ENCODE results near the gene HS6ST2. TPM values are rescaled to one million over a fixed set of nuclear protein-coding genes. Genes with fewer than 3 reads are reported as not detected.

Gene HS6ST2
- total RNA-seq, 1 experiment from 2014 or later, result 24.6 TPM

DNA sequence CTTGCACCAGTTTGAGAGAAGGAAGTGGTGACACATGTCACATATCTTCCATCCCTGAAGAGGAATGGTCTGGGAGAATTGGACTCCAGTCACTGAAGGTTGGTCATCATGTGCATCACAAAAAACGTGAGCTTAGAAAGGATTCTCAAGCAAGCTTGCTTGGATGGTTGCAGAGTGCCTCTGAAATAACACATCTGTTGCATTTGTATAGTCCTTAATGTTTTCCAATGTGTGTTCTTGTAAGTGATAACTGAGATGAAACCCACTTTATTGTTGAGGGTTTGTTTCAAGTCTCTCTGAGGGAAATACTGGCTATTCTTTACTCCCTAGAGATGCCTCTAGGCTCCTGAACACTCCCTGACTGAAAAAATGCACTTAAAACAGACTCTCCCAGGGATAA, 285.1 kb downstream of the HS6ST2 start:
- ChIA-PET CTCF (no interaction called here), POLR2A (no interaction called here)
- BruUV-seq (replicated peaks), result no TSS peak

DNA sequence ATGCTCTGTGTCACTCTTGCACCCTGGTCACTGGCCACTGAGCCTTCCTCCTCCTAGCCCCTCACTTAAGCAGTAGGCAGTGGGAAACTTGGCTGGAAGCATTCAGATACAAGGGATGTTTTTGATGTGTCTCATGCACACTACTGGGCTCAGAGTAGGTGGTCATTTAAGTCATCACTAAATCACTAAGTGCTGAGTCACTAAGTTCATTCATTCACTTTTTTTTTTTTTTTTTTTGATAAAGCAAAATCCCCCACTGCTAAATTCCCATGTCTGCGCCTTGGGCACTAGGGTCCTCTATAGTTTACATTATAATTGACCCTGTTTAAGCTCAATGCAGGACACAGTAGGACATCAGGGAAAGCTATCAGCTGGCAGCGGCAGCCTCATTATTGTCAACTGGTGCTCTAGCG, 287.2 kb downstream of the HS6ST2 start:
- Histone ChIP-seq H3K4me1 (ENCODE audit: control insufficient read depth in 1 of 2, insufficient read depth in 2 of 2, low read length in 2 of 2) (no peaks in the 10 kb centered on the region; a peak in 1 of 4 replicates), H3K4me2 (ENCODE audit: low read length) (no peak overlapping the region), H3K4me3 (replicated peaks in 1 of 2; ENCODE audit: low read depth in 1 of 2, low read length in 2 of 2) (no peak overlapping the region), H3K79me2 (ENCODE audit: insufficient read depth, low read length) (no peaks in the 10 kb centered on the region), H3K9me3 (ENCODE audit: control insufficient read depth in 1 of 2, insufficient read depth in 1 of 2, low read depth in 1 of 2, low read length in 2 of 2) (no peaks in the 10 kb centered on the region), H3K9me2 (ENCODE audit: insufficient read depth) (no peaks in the 10 kb centered on the region), H4K20me1 (ENCODE audit: insufficient read depth) (no peaks in the 10 kb centered on the region), H2AFZ (ENCODE audit: low read depth, low read length, poor library complexity, severe bottlenecking) (no peak overlapping the region), H3K9ac (ENCODE audit: low read length) (no peak overlapping the region), H3K36me3 (ENCODE audit: control insufficient read depth in 1 of 2, insufficient read depth in 2 of 2, low read length in 2 of 2) (no peaks in the 10 kb centered on the region), H3K27ac (ENCODE audit: low read depth, low read length) (no peak overlapping the region), H3K27me3 (ENCODE audit: insufficient read depth, low read length) (no peaks in the 10 kb centered on the region)
- DNase-seq (ENCODE audit: low read depth, low spot score), result no peak
- intact Hi-C loops (cut with micrococcal nuclease), result no loop called here
- CTCF ChIA-PET, result no interaction called here
- BruUV-seq (replicated peaks), result no TSS peak
- ATAC-seq, result no peak
- RAD21 ChIA-PET (ENCODE audit: low non-redundant PET in 1 of 2, low total read pairs in 2 of 2, uncharacterized antibody in 2 of 2, unreplicated experiment in 2 of 2), result no interaction called here
- no peak for TF ChIP-seq ELF1 (IDR thresholded peaks at IDR 0.05; ENCODE audit: borderline replicate concordance, low read depth)
- TF ChIP-seq JUND (IDR thresholded peaks at IDR 0.05), result no peak
- TF ChIP-seq, protein P1, sequence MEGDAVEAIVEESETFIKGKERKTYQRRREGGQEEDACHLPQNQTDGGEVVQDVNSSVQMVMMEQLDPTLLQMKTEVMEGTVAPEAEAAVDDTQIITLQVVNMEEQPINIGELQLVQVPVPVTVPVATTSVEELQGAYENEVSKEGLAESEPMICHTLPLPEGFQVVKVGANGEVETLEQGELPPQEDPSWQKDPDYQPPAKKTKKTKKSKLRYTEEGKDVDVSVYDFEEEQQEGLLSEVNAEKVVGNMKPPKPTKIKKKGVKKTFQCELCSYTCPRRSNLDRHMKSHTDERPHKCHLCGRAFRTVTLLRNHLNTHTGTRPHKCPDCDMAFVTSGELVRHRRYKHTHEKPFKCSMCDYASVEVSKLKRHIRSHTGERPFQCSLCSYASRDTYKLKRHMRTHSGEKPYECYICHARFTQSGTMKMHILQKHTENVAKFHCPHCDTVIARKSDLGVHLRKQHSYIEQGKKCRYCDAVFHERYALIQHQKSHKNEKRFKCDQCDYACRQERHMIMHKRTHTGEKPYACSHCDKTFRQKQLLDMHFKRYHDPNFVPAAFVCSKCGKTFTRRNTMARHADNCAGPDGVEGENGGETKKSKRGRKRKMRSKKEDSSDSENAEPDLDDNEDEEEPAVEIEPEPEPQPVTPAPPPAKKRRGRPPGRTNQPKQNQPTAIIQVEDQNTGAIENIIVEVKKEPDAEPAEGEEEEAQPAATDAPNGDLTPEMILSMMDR (IDR thresholded peaks at IDR 0.05 in 2 of 3, conservative IDR thresholded peaks at IDR 0.05 in 1 of 3; ENCODE audit: borderline replicate concordance in 1 of 3, insufficient read depth in 1 of 3, low read depth in 2 of 3, low read length in 2 of 3), result no peak
- TF ChIP-seq RAD21 (IDR thresholded peaks at IDR 0.05; ENCODE audit: low read depth), result no peak
- no peak for TF ChIP-seq ZFX (IDR thresholded peaks at IDR 0.05)
- TF ChIP-seq POLR2AphosphoS5 (IDR thresholded peaks at IDR 0.05; ENCODE audit: low read depth, low read length), result no peak
- POLR2A ChIA-PET, result no interaction called here

More for the DNA sequence above, 285.1 kb downstream of the HS6ST2 start:
- no peaks in the 10 kb centered on the region for H3K9me3 ChIP-seq (ENCODE audit: control insufficient read depth in 1 of 2, insufficient read depth in 1 of 2, low read depth in 1 of 2, low read length in 2 of 2)
- H3K4me1 ChIP-seq (ENCODE audit: control insufficient read depth in 1 of 2, insufficient read depth in 2 of 2, low read length in 2 of 2), result no peaks in the 10 kb centered on the region; a peak in 1 of 4 replicates
- H3K9me2 ChIP-seq (ENCODE audit: insufficient read depth), result no peaks in the 10 kb centered on the region
- no peak overlapping the region for H3K4me2 ChIP-seq (ENCODE audit: low read length)
- no peaks in the 10 kb centered on the region for H3K36me3 ChIP-seq (ENCODE audit: control insufficient read depth in 1 of 2, insufficient read depth in 2 of 2, low read length in 2 of 2)
- no peak overlapping the region for H3K4me3 ChIP-seq (replicated peaks in 1 of 2; ENCODE audit: low read depth in 1 of 2, low read length in 2 of 2)
- TF ChIP-seq, protein P2, sequence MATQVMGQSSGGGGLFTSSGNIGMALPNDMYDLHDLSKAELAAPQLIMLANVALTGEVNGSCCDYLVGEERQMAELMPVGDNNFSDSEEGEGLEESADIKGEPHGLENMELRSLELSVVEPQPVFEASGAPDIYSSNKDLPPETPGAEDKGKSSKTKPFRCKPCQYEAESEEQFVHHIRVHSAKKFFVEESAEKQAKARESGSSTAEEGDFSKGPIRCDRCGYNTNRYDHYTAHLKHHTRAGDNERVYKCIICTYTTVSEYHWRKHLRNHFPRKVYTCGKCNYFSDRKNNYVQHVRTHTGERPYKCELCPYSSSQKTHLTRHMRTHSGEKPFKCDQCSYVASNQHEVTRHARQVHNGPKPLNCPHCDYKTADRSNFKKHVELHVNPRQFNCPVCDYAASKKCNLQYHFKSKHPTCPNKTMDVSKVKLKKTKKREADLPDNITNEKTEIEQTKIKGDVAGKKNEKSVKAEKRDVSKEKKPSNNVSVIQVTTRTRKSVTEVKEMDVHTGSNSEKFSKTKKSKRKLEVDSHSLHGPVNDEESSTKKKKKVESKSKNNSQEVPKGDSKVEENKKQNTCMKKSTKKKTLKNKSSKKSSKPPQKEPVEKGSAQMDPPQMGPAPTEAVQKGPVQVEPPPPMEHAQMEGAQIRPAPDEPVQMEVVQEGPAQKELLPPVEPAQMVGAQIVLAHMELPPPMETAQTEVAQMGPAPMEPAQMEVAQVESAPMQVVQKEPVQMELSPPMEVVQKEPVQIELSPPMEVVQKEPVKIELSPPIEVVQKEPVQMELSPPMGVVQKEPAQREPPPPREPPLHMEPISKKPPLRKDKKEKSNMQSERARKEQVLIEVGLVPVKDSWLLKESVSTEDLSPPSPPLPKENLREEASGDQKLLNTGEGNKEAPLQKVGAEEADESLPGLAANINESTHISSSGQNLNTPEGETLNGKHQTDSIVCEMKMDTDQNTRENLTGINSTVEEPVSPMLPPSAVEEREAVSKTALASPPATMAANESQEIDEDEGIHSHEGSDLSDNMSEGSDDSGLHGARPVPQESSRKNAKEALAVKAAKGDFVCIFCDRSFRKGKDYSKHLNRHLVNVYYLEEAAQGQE (IDR thresholded peaks at IDR 0.05; ENCODE audit: low read depth), result no peak
- TF ChIP-seq POLR2AphosphoS5 (IDR thresholded peaks at IDR 0.05; ENCODE audit: low read depth, low read length), result no peak
- TF ChIP-seq TCF7L2 (IDR thresholded peaks at IDR 0.05; ENCODE audit: borderline replicate concordance, extremely low read depth, insufficient read depth, insufficient read length), result no peak
- no peak for TF ChIP-seq FOSL1 (IDR thresholded peaks at IDR 0.05; ENCODE audit: low read depth)
- TF ChIP-seq SIN3A (IDR thresholded peaks at IDR 0.05; ENCODE audit: low read depth), result no peak
- no peak overlapping the region for H3K9ac ChIP-seq (ENCODE audit: low read length)
- H3K27ac ChIP-seq (ENCODE audit: low read depth, low read length), result no peak overlapping the region
- RAD21 ChIA-PET (ENCODE audit: low non-redundant PET in 1 of 2, low total read pairs in 2 of 2, uncharacterized antibody in 2 of 2, unreplicated experiment in 2 of 2), result no interaction called here
- intact Hi-C loops (cut with micrococcal nuclease), result no loop called here
- H3K27me3 ChIP-seq (ENCODE audit: insufficient read depth, low read length), result no peaks in the 10 kb centered on the region
- H3K79me2 ChIP-seq (ENCODE audit: insufficient read depth, low read length), result no peaks in the 10 kb centered on the region
- no peak for ATAC-seq
- DNase-seq (ENCODE audit: low read depth, low spot score), result no peak
- H2AFZ ChIP-seq (ENCODE audit: low read depth, low read length, poor library complexity, severe bottlenecking), result no peak overlapping the region
- no peaks in the 10 kb centered on the region for H4K20me1 ChIP-seq (ENCODE audit: insufficient read depth)

All from HCT116 (cell line).